GM12891 (cell line): ENCODE results near the gene TRIM31.

Source experiments
- PAX5 ChIP-seq: IDR thresholded peaks from 2 replicates; pipeline ENCODE4 v1.6.1; 2011; ENCODE audit warnings: low read length, moderate library complexity, mild to moderate bottlenecking; ENCODE audit not compliant: insufficient read depth, severe bottlenecking
- POLR2A ChIP-seq: IDR thresholded peaks from 2 replicates; pipeline ENCODE4 v1.6.1; 2011; ENCODE audit warnings: low read depth, low read length, control low read depth
- POLR2AphosphoS5 ChIP-seq: IDR thresholded peaks from 2 replicates; pipeline ENCODE4 v1.6.1; 2011; ENCODE audit warnings: low read depth, low read length, control low read depth
- POU2F2 ChIP-seq: IDR thresholded peaks from 2 replicates; pipeline ENCODE4 v1.6.1; 2011; ENCODE audit warnings: low read depth, mild to moderate bottlenecking, control low read depth, low read length, moderate library complexity
- TAF1 ChIP-seq: IDR thresholded peaks from 2 replicates; pipeline ENCODE4 v1.6.1; 2011; ENCODE audit warnings: low read depth, low read length, control low read depth

DNA sequence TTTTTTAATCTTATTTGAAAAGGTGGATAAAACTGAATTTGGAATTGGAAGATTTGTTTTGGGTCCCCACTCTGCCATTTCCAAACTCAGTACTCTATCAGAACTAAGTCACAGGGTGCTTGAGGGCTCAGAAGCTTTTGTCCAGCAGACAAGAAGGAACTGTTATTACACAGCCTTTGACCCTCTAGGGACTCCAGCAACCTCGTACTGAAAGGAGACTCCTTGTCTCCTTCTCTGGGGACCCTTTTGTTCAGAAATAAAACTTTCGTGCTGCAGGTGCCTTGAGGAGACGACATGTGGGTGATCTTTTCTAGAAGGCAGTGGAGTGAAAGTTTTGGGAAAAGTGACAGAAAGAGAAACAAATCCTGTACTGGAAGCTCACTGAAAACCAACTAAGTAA, 59.2 kb downstream of the TRIM31 start:
- no peak for TF ChIP-seq POLR2AphosphoS5
- TF ChIP-seq POU2F2, result no peak
- TF ChIP-seq TAF1, result no peak
- TF ChIP-seq POLR2A, result no peak
- no peak for TF ChIP-seq PAX5
